GM18909 (cell line): ENCODE results near the gene MORN1.

ENCODE experiments used
- ATAC-seq: cut with Tn5 transposase; IDR thresholded peaks from one replicate; pipeline ENCODE4 v1.9.1; 2021; ENCODE audit warnings: mild to moderate bottlenecking; ENCODE audit not compliant: unreplicated experiment, poor library complexity

The MORN1 gene

GRCh38 chr1:2312515-2313301, 78.6 kb downstream of the MORN1 start:
- no peak for ATAC-seq

GRCh38 chr1:2312160-2312514, 79.2 kb downstream of the MORN1 start:
- ATAC-seq: no peak

DNA sequence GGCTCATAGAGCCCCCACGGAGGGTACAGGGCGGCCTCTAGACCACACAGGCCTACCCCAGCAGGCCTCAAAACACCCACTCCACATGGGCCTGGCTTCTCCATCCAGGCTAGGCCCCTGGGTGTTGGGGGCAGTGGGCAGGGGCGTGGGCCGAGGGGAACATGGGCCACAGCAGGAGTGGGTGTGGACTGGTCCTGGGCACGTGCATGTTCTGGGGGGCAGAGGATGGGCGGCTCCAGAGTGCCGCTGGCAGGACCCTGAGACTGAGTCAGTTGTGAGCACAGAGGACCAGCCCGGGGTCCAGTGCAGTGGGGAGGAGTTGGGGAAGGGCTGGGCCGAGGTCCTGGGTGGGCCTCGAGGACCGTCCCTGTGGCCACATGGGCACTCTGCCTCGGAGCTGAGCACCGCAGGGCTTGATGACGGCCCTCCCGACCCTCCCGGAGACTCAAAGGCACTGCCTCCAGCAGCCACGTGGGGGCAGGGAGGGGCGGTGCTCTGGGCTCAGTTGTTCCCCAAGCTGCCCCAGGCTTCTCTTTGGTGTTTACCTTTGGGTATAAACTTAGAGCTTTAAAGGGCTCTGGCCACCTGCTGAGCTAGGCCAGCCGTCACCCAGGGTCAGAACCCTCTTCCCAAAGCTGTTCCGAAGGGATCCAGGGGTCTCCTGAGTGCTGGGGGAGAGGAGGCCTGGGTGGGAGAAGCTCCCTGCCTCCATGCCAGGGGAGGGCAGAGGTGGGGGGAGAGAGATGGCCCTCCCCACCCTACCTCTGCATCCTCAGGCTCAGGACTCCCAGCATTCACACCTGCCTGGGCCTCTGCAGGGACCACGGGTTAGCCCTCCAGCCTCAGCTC, 79.9 kb downstream of the MORN1 start:
- ATAC-seq: no peak

GRCh38 chr1:2310332-2311183, 80.8 kb downstream of the MORN1 start:
- ATAC-seq: no peak

GRCh38 chr1:2308844-2309243, 82.5 kb downstream of the MORN1 start:
- no peak for ATAC-seq

GRCh38 chr1:2307972-2308371, 83.4 kb downstream of the MORN1 start:
- no peak for ATAC-seq

GRCh38 chr1:2307064-2307605, 84.2 kb downstream of the MORN1 start:
- ATAC-seq: no peak

DNA sequence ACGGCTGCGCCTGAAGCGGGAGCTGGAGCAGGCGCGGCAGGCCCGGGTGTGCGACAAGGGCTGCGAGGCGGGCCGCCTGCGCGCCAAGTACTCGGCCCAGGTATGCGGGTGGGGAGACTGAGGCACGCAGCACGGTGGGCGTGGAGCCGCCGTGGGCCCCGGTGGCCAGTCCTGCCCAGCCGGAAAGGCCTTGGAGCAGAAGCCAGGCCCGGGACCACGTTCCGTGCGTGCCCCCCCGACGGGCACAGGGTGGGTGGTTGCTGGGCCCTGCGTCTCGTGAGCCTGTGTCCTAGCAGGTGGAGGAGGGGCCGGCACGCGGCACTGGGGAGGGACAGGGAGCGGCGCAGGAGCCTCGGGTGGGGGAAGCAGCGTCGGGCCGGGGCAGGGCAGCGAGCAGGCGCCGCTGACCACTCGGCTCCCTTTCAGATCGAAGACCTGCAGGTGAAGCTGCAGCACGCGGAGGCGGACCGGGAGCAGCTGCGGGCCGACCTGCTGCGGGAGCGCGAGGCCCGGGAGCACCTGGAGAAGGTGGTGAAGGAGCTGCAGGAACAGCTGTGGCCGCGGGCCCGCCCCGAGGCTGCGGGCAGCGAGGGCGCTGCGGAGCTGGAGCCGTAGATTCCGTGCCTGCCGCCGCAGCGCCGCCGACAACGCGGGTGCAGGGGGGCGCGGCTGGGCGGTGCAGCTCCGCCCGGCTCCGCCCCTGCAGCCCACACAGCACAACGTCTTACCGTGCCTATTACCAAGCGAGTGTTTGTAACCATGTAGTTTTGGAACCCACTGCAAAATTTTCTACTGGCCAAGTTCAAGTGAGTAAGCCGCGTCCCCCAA, 85.0 kb downstream of the MORN1 start:
- ATAC-seq: no peak

DNA sequence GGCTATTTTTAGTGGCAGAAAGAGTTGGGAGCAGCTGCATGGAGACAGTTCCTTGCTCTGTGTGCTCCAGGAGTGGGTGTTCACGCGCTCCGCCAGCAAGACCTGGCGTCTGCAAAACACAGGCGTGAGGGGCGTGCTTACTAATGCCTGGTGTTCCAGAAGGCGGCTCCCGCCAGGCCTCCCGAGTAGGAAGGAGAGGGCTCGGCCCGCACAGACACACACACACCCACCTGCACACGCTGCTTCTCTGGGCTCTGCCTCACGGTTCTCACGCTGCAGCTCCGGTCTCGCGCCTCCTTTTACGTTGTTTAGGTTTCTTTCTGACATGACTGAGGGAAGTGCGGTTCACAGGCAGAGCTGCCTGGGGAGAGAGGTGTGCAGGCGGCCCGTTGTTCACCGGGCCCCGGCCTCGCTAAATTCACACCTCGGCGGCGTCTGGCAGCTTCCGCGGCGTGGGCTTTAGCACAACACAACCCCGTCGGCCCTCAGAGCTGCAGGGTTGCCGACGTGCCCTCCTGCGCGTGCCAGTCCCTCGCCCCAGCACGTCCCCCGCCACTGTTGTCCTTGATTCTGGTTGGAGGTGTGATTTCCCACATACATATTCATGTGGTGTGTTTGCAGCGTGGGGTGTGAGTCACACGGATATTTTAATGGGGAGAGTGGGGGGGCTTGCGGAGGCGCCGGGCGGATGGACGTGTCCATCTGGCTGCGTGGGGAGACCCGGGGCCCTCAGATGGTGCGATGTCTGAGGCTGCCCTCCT, 86.3 kb downstream of the MORN1 start:
- no peak for ATAC-seq

GRCh38 chr1:2304282-2304681, 87.1 kb downstream of the MORN1 start:
- no peak for ATAC-seq

DNA sequence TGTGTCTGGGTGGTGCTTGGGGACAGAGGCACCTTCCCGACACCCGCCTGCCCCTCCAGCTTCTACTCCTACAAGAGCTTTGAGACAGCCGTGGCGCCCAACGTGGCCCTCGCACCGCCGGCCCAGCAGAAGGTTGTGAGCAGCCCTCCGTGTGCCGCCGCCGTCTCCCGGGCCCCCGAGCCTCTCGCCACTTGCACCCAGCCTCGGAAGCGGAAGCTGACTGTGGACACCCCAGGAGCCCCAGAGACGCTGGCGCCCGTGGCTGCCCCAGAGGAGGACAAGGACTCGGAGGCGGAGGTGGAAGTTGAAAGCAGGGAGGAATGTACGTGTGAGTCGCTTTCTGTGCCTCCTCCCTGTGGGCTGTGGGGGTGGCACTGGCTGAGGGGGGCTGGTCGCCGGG, 87.6 kb downstream of the MORN1 start:
- no peak for ATAC-seq

DNA sequence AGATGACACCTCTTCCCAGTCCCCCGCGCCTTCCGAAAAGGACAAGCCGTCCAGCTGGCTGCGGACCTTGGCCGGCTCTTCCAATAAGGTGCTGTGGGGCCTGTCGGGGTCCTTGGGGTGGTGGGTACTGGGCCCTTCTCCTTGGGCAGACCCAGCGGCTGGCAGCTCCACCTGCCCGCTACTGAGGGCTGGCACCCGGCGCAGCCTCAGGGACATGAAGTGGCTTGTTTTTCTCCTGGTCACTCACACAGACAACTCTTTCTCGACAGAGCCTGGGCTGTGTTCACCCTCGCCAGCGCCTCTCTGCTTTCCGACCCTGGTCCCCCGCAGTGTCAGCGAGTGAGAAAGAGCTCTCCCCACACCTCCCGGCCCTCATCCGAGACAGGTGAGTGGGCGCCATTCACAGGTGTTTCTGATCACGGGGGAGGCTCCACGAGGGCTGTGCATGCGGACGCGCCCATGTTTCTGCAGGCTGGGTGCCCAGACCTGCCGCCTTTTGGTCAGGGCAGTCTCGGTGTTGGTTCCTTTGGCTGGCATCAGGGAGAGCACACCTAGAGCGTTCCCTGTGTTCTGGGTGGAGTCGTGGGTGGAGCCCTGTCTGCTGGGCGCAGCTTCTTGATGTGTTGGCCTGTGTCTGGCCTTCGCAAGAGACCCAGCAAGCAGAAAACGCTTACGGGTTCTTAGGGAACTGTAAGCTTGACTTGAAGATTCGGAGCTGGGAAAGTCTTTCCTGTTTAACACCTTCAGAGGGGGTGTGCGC, 88.2 kb downstream of the MORN1 start:
- ATAC-seq: no peak

DNA sequence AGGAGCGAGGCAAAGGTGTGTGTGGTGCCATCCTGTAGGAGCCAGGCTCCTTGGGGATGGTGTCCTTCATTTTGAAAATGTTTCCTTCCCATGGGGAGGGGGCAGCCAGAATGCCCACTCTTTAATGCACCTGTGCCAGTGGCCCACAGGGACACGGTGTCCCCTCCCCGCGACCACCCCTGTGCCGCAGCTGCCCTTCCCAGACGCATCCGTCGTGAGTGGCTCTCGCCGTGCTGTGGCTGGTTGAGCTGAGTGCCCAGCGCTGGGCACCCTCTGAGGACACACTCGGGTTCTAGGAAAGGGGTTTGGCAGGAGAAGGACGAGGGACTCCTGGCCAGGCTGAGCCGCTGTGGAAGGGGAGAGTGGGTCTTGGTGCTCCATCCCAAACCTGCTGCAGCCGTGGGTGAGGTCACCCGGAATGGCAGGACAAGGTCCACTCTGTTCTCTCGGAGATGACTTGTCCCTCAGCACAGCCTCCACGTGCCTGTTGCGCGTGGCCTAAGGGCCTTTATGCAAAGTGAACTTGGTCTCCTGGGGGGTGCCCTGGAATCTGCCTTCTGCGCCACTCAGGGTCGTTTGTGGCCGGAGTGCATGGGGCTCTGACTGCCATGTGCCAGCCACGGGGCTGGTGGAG, 88.9 kb downstream of the MORN1 start:
- ATAC-seq: no peak

DNA sequence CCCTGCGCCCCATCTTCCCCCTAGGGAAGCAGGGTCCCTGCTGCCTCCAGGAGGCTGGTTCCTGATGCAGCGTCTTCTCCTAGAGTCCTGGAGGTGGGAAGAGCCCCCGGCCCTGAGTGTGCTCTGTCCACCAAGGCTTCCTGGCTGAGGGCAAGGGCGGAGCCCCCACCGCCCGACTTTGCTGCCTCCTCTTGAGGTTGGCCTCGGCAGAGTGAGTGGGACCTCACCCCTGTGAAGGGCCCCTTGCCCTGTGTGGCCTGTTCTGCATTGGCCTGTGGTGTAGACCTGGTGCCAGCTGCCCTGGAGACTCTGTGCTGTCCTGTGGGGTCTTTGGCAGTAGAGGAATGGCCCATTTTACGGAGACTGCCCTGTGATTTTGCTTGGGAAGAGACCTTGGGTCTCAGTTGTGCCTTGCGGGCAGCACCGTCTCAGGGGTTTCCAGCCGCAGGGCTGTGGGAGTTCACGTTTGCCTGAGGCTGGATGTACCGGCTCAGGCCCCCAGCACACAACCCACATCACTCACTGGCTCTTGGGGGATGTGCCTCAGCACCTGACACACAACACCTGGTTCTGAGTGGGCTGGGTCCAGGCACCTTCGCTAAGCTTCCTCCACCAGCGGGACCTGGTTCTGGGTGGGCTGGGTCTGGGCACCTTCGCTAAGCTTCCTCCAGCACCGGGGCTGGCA, 89.6 kb downstream of the MORN1 start:
- no peak for ATAC-seq

DNA sequence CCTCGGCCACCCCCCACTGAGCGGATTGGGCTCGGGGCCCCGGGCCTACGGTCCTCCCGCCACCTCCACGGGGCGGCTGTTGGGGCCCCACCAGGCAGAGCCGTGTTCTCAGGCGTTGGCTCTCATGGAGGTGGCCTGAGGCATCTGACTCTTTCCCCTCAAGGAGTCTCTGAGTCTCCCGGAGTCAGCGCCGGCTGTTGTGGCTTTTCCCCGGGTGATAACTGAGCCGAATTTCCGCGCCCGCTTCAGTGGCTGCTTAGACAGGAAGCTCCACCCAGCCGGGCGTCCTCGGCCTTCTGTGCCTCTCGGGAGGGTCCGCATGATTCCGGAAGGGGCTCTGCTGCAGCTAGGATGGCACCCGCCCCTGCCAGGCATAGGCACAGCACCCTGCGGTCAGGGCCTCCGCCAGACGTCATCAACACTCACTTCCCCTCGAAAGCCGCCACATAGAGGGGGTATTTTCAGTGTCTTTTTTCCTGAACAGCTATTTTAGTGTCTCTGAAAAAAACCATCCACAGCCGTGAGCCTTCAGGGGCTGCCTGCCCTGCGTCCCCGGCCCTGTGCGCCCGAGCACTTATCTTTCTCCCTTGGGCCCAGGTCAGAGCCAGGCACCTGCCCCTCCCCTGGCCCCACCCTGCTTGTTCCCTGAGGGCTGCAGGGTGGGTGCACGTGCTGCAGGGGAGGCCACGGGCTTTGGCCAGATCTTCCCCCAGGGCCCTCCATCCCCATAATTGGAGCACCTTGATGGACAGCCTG, 90.3 kb downstream of the MORN1 start:
- peak; percentile 58 for ATAC-seq

DNA sequence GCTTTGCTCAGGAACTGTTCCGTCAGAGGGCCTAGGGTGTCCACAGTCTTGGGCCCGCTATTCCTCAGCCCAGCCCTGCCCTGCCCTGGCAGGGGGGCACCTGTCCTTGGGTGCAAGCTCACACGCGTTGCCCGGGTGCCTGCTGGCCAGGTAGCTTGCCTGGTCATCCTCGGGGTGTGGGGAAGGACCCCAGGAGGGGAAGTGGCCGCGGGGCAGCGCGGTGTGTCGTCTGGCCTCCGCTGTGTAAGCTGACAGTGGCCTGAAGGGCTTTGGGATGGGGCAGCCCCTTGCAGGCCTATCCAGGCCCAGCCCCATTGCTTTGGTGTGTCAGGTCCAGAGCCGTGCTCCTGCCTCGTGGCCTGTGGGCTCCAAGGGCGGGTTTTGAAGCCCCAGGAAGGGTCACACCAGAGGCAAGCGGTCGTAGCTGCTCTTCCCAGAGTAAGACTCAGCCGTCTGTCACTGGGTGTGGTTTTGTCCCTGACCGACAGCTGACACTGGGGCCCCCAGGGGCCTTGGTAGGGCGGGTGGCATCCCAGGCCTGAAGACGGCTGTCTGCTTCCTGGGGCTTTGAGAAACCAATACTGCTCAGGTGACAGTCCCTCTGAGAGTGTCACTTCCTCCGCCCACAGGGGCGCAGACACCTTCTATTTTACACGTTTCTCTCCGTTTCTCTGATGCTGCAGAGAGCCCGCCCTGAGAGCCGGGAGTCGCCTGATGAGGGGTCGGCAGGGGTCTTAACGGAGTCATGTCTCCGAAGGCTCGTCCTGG, 91.2 kb downstream of the MORN1 start:
- ATAC-seq: peak; percentile 78
